Mammary epithelial cell (primary cell): Measurements from ENCODE around the gene LTN1.

Experiments used
- EZH2 ChIP-seq: IDR thresholded peaks from 2 replicates; pipeline ENCODE4 v1.6.1; 2012; ENCODE audit warnings: low read length, inconsistent platforms, borderline replicate concordance
- TF ChIP-seq, protein P1 (sequence below), 2 donors: IDR thresholded peaks in 1 of 2; conservative IDR thresholded peaks in 1 of 2; 2 replicates each; pipeline ENCODE4 v1.5.1; 2011 to 2012; ENCODE audit warnings: inconsistent platforms in 2 of 2, low read length in 2 of 2, mild to moderate bottlenecking in 2 of 2, control low read depth in 1 of 2, low read depth in 1 of 2; ENCODE audit not compliant: insufficient read depth in 1 of 2; ENCODE audit errors: extremely low read depth in 1 of 2

DNA sequence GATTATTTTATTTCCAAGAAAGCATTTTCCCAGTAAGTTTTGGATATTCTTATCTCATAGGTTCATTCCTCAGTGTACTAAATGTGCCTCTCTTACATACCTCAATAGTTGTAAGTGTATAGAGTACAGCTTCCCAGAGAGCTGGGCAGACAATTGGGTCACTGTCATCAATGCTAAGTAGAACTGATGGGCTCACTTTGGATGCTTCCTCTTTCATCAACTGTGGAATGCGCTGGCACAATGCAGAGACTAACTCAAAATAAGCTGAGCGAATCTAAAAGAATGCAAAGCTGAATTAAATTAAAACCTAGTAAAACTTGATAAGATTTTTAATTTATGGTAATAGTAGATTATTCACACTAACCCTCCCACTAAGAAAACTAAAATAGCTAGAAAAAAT lies 21.5 kb downstream of the LTN1 start:
- TF ChIP-seq, protein P1, sequence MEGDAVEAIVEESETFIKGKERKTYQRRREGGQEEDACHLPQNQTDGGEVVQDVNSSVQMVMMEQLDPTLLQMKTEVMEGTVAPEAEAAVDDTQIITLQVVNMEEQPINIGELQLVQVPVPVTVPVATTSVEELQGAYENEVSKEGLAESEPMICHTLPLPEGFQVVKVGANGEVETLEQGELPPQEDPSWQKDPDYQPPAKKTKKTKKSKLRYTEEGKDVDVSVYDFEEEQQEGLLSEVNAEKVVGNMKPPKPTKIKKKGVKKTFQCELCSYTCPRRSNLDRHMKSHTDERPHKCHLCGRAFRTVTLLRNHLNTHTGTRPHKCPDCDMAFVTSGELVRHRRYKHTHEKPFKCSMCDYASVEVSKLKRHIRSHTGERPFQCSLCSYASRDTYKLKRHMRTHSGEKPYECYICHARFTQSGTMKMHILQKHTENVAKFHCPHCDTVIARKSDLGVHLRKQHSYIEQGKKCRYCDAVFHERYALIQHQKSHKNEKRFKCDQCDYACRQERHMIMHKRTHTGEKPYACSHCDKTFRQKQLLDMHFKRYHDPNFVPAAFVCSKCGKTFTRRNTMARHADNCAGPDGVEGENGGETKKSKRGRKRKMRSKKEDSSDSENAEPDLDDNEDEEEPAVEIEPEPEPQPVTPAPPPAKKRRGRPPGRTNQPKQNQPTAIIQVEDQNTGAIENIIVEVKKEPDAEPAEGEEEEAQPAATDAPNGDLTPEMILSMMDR (conservative IDR thresholded peaks at IDR 0.05 in 1 of 2, IDR thresholded peaks at IDR 0.05 in 1 of 2; ENCODE audit: extremely low read depth in 1 of 2, insufficient read depth in 1 of 2, low read depth in 1 of 2, low read length in 2 of 2) = no peak
- TF ChIP-seq EZH2 = no peak
